GM18868 (cell line): Measurements from ENCODE around the gene LAMB4.

Experiments
- ATAC-seq: cut with Tn5 transposase; IDR thresholded peaks from one replicate; pipeline ENCODE4 v1.9.1; 2021; ENCODE audit warnings: mild to moderate bottlenecking, moderate library complexity; ENCODE audit not compliant: unreplicated experiment

Gene LAMB4

DNA sequence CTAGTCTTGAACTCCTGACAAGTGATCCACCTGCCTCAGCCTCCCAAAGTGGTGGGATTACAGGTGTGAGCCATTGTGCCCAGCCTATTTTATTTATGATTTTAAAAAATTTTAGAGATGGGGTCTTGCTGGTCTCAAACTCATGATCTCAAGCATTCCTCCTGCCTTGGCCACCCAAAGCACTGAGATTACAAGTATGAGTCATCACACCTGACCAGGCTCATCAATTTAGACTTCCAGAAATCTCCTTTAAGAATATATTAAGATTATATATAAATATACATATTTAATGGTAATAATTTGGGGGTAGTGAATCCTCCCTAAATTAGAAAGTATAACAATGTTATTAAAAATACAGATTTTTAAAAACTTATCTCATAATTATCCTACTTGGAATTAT is 156.3 kb downstream of the LAMB4 start:
- ATAC-seq = no peak
